Muscle of leg (tissue), 11 donors: Measurements from ENCODE around the gene LMAN1L. TPM values are rescaled to one million over a fixed set of nuclear protein-coding genes. Genes with fewer than 3 reads are reported as not detected.
A peak's percentile ranks its signal among the peaks of the same experiment; 100 is the strongest.

Experiments used
- DNase-seq: peaks from one replicate; pipeline ENCODE4 v3.0.0; 2013
- H3K27ac ChIP-seq: one replicate; pipeline ENCODE4 v1.5.1; 2013; ENCODE audit warnings: mild to moderate bottlenecking, low read length, control low read depth
- H3K27me3 ChIP-seq: one replicate; pipeline ENCODE4 v1.6.1; 2013; ENCODE audit warnings: low read length; ENCODE audit not compliant: control insufficient read depth, insufficient read depth
- H3K36me3 ChIP-seq: one replicate; pipeline ENCODE4 v1.6.1; 2013; ENCODE audit warnings: low read length; ENCODE audit not compliant: control insufficient read depth, insufficient read depth
- H3K4me1 ChIP-seq: one replicate; pipeline ENCODE4 v1.6.1; 2013; ENCODE audit warnings: low read length; ENCODE audit not compliant: control insufficient read depth, insufficient read depth
- H3K4me3 ChIP-seq: one replicate; pipeline ENCODE4 v1.5.1; 2013; ENCODE audit warnings: low read length, control low read depth
- H3K9me3 ChIP-seq: replicated peaks from 2 replicates; pipeline ENCODE4 v1.6.1; 2013; ENCODE audit warnings: low read depth, low read length; ENCODE audit not compliant: control insufficient read depth
- WGBS: methylation state at CpG from one replicate; pipeline ENCODE4 v1.1.5; 2013; ENCODE audit warnings: missing lambda C conversion rate; ENCODE audit not compliant: insufficient coverage; 5-methylcytosine and 5-hydroxymethylcytosine counted together
- polyA plus RNA-seq, 8 donors: library from polyadenylated mRNA; unstranded; fragments of 120-200 nt; gene quantifications; one replicate each; pipeline versions ENCODE4 v1.2.1 to v1.2.3, GENCODE V29; 2013; ENCODE audit warnings: inconsistent platforms in 1 of 8, low replicate concordance in 1 of 8; ENCODE audit not compliant: insufficient read length in 8 of 8, insufficient read depth in 1 of 8
- total RNA-seq: library from RNA; stranded (reverse); fragments of 120-200 nt; gene quantifications from one replicate; pipeline ENCODE4 v1.2.4, GENCODE V29; 2013

LMAN1L gene
- total and polyA plus RNA-seq, 9 donors, result 0.04 to 0.27 (median 0.22) TPM; not detected in 6

- H3K9me3 ChIP-seq, result no peaks in the 10 kb centered on the region
- no peak overlapping the region for H3K27ac ChIP-seq
- no peaks in the 10 kb centered on the region for H3K36me3 ChIP-seq
- DNase-seq, result no peak
- H3K27me3 ChIP-seq, result peaks cover 48% of the 10 kb centered on the region
- 14% methylated on average over 17 of the region's 21 CpGs for WGBS
- peaks cover 25% of the 10 kb centered on the region for H3K4me1 ChIP-seq
- no peak overlapping the region for H3K4me3 ChIP-seq
Observed at GRCh38 chr15:74826921-74827320, 14.3 kb downstream of the LMAN1L start.

GRCh38 chr15:74827614-74828013 is 15.0 kb downstream of the LMAN1L start:
- DNase-seq, result no peak
- Histone ChIP-seq H3K4me1 (peaks cover 32% of the 10 kb centered on the region), H3K9me3 (no peaks in the 10 kb centered on the region), H3K27ac (no peak overlapping the region), H3K36me3 (no peaks in the 10 kb centered on the region), H3K27me3 (peaks cover 46% of the 10 kb centered on the region), H3K4me3 (no peak overlapping the region)
- WGBS, result 52% methylated on average over 5 of the region's 5 CpGs

- 100% methylated on average over 1 of the region's 6 CpGs for WGBS
- no peak overlapping the region for H3K4me3 ChIP-seq
- H3K27me3 ChIP-seq, result peaks cover 46% of the 10 kb centered on the region
- DNase-seq, result no peak
- no peak overlapping the region for H3K27ac ChIP-seq
- H3K36me3 ChIP-seq, result no peaks in the 10 kb centered on the region
- peaks cover 43% of the 10 kb centered on the region for H3K4me1 ChIP-seq
- H3K9me3 ChIP-seq, result no peaks in the 10 kb centered on the region
Observed at GRCh38 chr15:74828835-74829234, 16.2 kb downstream of the LMAN1L start.

GRCh38 chr15:74829486-74829885 is 16.9 kb downstream of the LMAN1L start:
- Histone ChIP-seq H3K9me3 (no peaks in the 10 kb centered on the region), H3K27me3 (peaks cover 40% of the 10 kb centered on the region), H3K36me3 (no peaks in the 10 kb centered on the region), H3K4me1 (peaks cover 46% of the 10 kb centered on the region), H3K4me3 (no peak overlapping the region), H3K27ac (no peak overlapping the region)
- 61% methylated on average over 2 of the region's 3 CpGs for WGBS
- no peak for DNase-seq

- DNase-seq, result no peak
- 60% methylated on average over 5 of the region's 6 CpGs for WGBS
- Histone ChIP-seq H3K4me1 (peaks cover 46% of the 10 kb centered on the region), H3K27ac (no peak overlapping the region), H3K36me3 (no peaks in the 10 kb centered on the region), H3K9me3 (no peaks in the 10 kb centered on the region), H3K27me3 (peaks cover 36% of the 10 kb centered on the region), H3K4me3 (no peak overlapping the region)
Observed at GRCh38 chr15:74829991-74830390, 17.4 kb downstream of the LMAN1L start.

- peaks cover 46% of the 10 kb centered on the region for H3K4me1 ChIP-seq
- no peaks in the 10 kb centered on the region for H3K9me3 ChIP-seq
- H3K36me3 ChIP-seq, result peaks cover 4% of the 10 kb centered on the region
- H3K4me3 ChIP-seq, result no peak overlapping the region
- H3K27ac ChIP-seq, result no peak overlapping the region
- H3K27me3 ChIP-seq, result peaks cover 27% of the 10 kb centered on the region
- peak; percentile 78 for DNase-seq
- WGBS, result 77% methylated on average over 4 of the region's 5 CpGs
Observed at GRCh38 chr15:74830868-74831267, 18.2 kb downstream of the LMAN1L start.

- no peaks in the 10 kb centered on the region for H3K9me3 ChIP-seq
- peaks cover 11% of the 10 kb centered on the region for H3K36me3 ChIP-seq
- H3K27ac ChIP-seq, result no peak overlapping the region
- no peak for DNase-seq
- H3K4me3 ChIP-seq, result no peak overlapping the region
- WGBS, result 74% methylated on average over 3 of the region's 15 CpGs
- peaks cover 17% of the 10 kb centered on the region for H3K27me3 ChIP-seq
- peaks cover 41% of the 10 kb centered on the region for H3K4me1 ChIP-seq
Observed at GRCh38 chr15:74831813-74832495, 19.3 kb downstream of the LMAN1L start.

GRCh38 chr15:74832826-74833225 is 20.2 kb downstream of the LMAN1L start:
- peaks cover 41% of the 10 kb centered on the region for H3K4me1 ChIP-seq
- no peak overlapping the region for H3K27ac ChIP-seq
- no peaks in the 10 kb centered on the region for H3K9me3 ChIP-seq
- H3K27me3 ChIP-seq, result peaks cover 10% of the 10 kb centered on the region
- WGBS, result 50% methylated on average over 2 of the region's 4 CpGs
- no peak for DNase-seq
- H3K36me3 ChIP-seq, result peaks cover 17% of the 10 kb centered on the region
- no peak overlapping the region for H3K4me3 ChIP-seq

- H3K27me3 ChIP-seq, result peaks cover 3% of the 10 kb centered on the region
- peaks cover 41% of the 10 kb centered on the region for H3K4me1 ChIP-seq
- DNase-seq, result no peak
- 72% methylated on average over 4 of the region's 12 CpGs for WGBS
- H3K27ac ChIP-seq, result no peak overlapping the region
- peaks cover 24% of the 10 kb centered on the region for H3K36me3 ChIP-seq
- no peaks in the 10 kb centered on the region for H3K9me3 ChIP-seq
- no peak overlapping the region for H3K4me3 ChIP-seq
Observed at GRCh38 chr15:74833376-74834107, 20.9 kb downstream of the LMAN1L start.

GRCh38 chr15:74835312-74835823 is 22.7 kb downstream of the LMAN1L start:
- 33% methylated on average over 2 of the region's 5 CpGs for WGBS
- Histone ChIP-seq H3K9me3 (no peaks in the 10 kb centered on the region), H3K27me3 (no peaks in the 10 kb centered on the region), H3K4me3 (no peak overlapping the region), H3K4me1 (peaks cover 37% of the 10 kb centered on the region), H3K27ac (no peak overlapping the region), H3K36me3 (peaks cover 41% of the 10 kb centered on the region)
- DNase-seq, result no peak
